Natural killer cell (primary cell): ENCODE results near the gene SELENOO. TPM values are rescaled to one million over a fixed set of nuclear protein-coding genes. Genes with fewer than 3 reads are reported as not detected.

Experiments used
- ATAC-seq, 3 donors: fragments of 150-1000 bp in 2 of 3; fragments of 200-7000 bp in 1 of 3; cut with Tn5 transposase; 1 replicate in 1 of 3; 2 replicates in 2 of 3; pipeline ENCODE4 v1.10.0; 2021; ENCODE audit warnings: mild to moderate bottlenecking in 2 of 3, moderate library complexity in 2 of 3
- DNase-seq, 2 donors: peaks; one replicate each; pipeline versions ENCODE4 v3.0.0 to v3.0.0-alpha.2; 2013 to 2021; ENCODE audit warnings: mixed read lengths in 1 of 2
- H3K27ac ChIP-seq: one replicate; pipeline ENCODE4 v1.5.1; 2013; ENCODE audit warnings: mild to moderate bottlenecking, low read length
- H3K27me3 ChIP-seq: one replicate; pipeline ENCODE4 v1.6.1; 2013; ENCODE audit warnings: low read length; ENCODE audit not compliant: control insufficient read depth, insufficient read depth
- H3K36me3 ChIP-seq: one replicate; pipeline ENCODE4 v1.6.1; 2013; ENCODE audit warnings: low read length; ENCODE audit not compliant: control insufficient read depth, insufficient read depth
- H3K4me1 ChIP-seq: one replicate; pipeline ENCODE4 v1.6.1; 2013; ENCODE audit warnings: low read length; ENCODE audit not compliant: control insufficient read depth, insufficient read depth
- H3K4me3 ChIP-seq: one replicate; pipeline ENCODE4 v1.5.1; 2013; ENCODE audit warnings: low read length
- H3K9me3 ChIP-seq: one replicate; pipeline ENCODE4 v1.6.1; 2013; ENCODE audit warnings: low read length; ENCODE audit not compliant: control insufficient read depth, insufficient read depth
- H3K27ac Mint-ChIP-seq, 2 donors: one replicate each; pipeline ENCODE4 v1.8.0; 2022; ENCODE audit warnings: mild to moderate bottlenecking in 2 of 2, mixed read lengths in 2 of 2, moderate library complexity in 1 of 2
- H3K27me3 Mint-ChIP-seq, 2 donors: one replicate each; pipeline ENCODE4 v1.8.0; 2022; ENCODE audit warnings: low read depth in 2 of 2, mixed read lengths in 2 of 2
- H3K36me3 Mint-ChIP-seq: one replicate; pipeline ENCODE4 v1.8.0; 2022; ENCODE audit warnings: mixed read lengths
- H3K4me1 Mint-ChIP-seq, 2 donors: one replicate each; pipeline ENCODE4 v1.8.0; 2022; ENCODE audit warnings: mixed read lengths in 2 of 2
- H3K4me3 Mint-ChIP-seq: one replicate; pipeline ENCODE4 v1.8.0; 2022; ENCODE audit warnings: mild to moderate bottlenecking, moderate library complexity, mixed read lengths
- H3K9me3 Mint-ChIP-seq, 2 donors: one replicate each; pipeline ENCODE4 v1.8.0; 2022; ENCODE audit warnings: mixed read lengths in 2 of 2
- CTCF ChIP-seq: fragments of 200-600 bp; IDR thresholded peaks from one replicate; pipeline ENCODE4 v1.8.0; 2022; ENCODE audit warnings: antibody characterized with exemption
- WGBS: methylation state at CpG from one replicate; pipeline ENCODE4 v1.1.7; 2013; ENCODE audit warnings: missing lambda C conversion rate; ENCODE audit not compliant: insufficient coverage; 5-methylcytosine and 5-hydroxymethylcytosine counted together
- intact Hi-C: fragments of 100-400 bp; cut with micrococcal nuclease; formaldehyde crosslinking; loops from one replicate; pipeline ENCODE4 v1.14.2; 2022
- total RNA-seq, 4 donors: library from RNA; stranded (reverse); fragments of 120-200 nt in 1 of 4; gene quantifications; one replicate each; pipeline versions ENCODE4 v1.2.3 to v1.2.4, GENCODE V29; 2013 to 2022

Gene SELENOO
- total RNA-seq, 3 donors from 2014 or later (not counting 1 experiment from before 2014, with no cell fraction given): 37.3 to 45.2 (median 37.6) TPM

- Mint-ChIP-seq H3K27ac (peak overlapping the region; percentile 96 to 98), H3K27me3 (no peaks in the 10 kb centered on the region), H3K4me1 (peaks cover 23 to 33% of the 10 kb centered on the region in 2 donors), H3K36me3 (no peaks in the 10 kb centered on the region), H3K4me3 (peak overlapping the region; percentile 99), H3K9me3 (no peaks in the 10 kb centered on the region)
- Histone ChIP-seq H3K27me3 (no peaks in the 10 kb centered on the region), H3K9me3 (no peaks in the 10 kb centered on the region), H3K27ac (peak overlapping the region; percentile 87), H3K36me3 (peaks cover 30% of the 10 kb centered on the region), H3K4me1 (peaks cover 66% of the 10 kb centered on the region), H3K4me3 (peak overlapping the region; percentile 66)
- peak in 1 of 2 donors; percentile 40 for DNase-seq
- 24% methylated on average over 25 of the region's 27 CpGs for WGBS
- no peak for ATAC-seq
- no peak for TF ChIP-seq CTCF
- intact Hi-C loops: no loop called here
Observed at GRCh38 chr22:50243685-50244419, 43.0 kb downstream of the SELENOO start.

GRCh38 chr22:50244420-50245213, 43.8 kb downstream of the SELENOO start, which contains the start of gene TUBGCP6:
TUBGCP6 (minus strand) TSS chr22:50245023; CDS start chr22:50244459, 564 bp downstream.
- under 1% methylated on average over 76 of the region's 76 CpGs for WGBS
- no peaks in the 10 kb centered on the region for H3K27me3 ChIP-seq
- Mint-ChIP-seq H3K36me3 (no peaks in the 10 kb centered on the region), H3K4me1 (peaks cover 23 to 34% of the 10 kb centered on the region in 2 donors), H3K4me3 (peak within 1 kb of the TSS; percentile 99), H3K27ac (peak within 1 kb of the TSS; percentile 96 to 98), H3K27me3 (no peaks in the 10 kb centered on the region), H3K9me3 (no peaks in the 10 kb centered on the region)
- ATAC-seq (peak; percentile 78 to 91 (median 81)), DNase-seq (peak; percentile 94 to 96)
- H3K36me3 ChIP-seq: peaks cover 27% of the 10 kb centered on the region
- H3K27ac ChIP-seq: peak within 1 kb of the TSS; percentile 87
- H3K4me1 ChIP-seq: peaks cover 73% of the 10 kb centered on the region
- intact Hi-C loops: no loop called here
- no peaks in the 10 kb centered on the region for H3K9me3 ChIP-seq
- H3K4me3 ChIP-seq: peak within 1 kb of the TSS; percentile 66
- no peak for TF ChIP-seq CTCF

GRCh38 chr22:50245214-50246072, 44.6 kb downstream of the SELENOO start:
- WGBS: 18% methylated on average over 53 of the region's 53 CpGs
- ATAC-seq (no peak), DNase-seq (no peak)
- intact Hi-C loops: no loop called here
- no peaks in the 10 kb centered on the region for H3K27me3 ChIP-seq
- peaks cover 21% of the 10 kb centered on the region for H3K36me3 ChIP-seq
- H3K36me3 Mint-ChIP-seq: no peaks in the 10 kb centered on the region
- no peaks in the 10 kb centered on the region for H3K9me3 Mint-ChIP-seq
- peak overlapping the region; percentile 66 for H3K4me3 ChIP-seq
- no peak for TF ChIP-seq CTCF
- peak overlapping the region; percentile 87 for H3K27ac ChIP-seq
- H3K27ac Mint-ChIP-seq: peak overlapping the region; percentile 96 to 98
- H3K9me3 ChIP-seq: no peaks in the 10 kb centered on the region
- H3K4me1 Mint-ChIP-seq: peaks cover 23 to 42% of the 10 kb centered on the region in 2 donors
- H3K4me1 ChIP-seq: peaks cover 82% of the 10 kb centered on the region
- H3K4me3 Mint-ChIP-seq: peak overlapping the region; percentile 99
- no peaks in the 10 kb centered on the region for H3K27me3 Mint-ChIP-seq
